ENCODE data around the gene SUPT16H.
"Not testable (repeated sequence)": the region's sequence is repeated elsewhere in the genome, so short reads cannot be mapped to it uniquely, and the experiment has no call there.

The SUPT16H gene

DNA sequence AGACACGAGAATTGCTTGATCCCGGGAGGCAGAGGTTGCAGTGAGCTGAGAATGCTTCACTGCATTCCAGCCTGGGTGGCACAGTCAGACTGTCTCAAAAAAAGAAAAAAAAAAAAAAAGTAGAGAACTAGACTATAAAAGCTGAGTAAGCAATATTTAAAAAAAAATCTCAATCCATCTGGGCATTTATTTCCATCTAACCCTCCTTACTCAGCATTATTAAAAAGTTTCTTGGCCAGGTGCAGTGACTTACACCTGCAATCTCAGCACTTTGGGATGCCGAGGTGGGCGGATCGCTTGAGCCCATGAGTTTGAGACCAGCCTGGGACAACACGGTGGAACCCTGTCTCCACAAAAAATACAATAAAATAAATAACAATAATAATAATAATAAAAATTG lies 4.5 kb downstream of the SUPT16H start:
- no peak overlapping the region for H3K4me3 ChIP-seq (ENCODE audit: low read length)
- DNase-seq: no peak
- H3K27ac ChIP-seq (ENCODE audit: low read depth, low read length): no peak overlapping the region
- no peak overlapping the region for H4K5ac ChIP-seq (ENCODE audit: low read length)
- no peak overlapping the region for H3K4me2 ChIP-seq (ENCODE audit: low read length)
- H2BK120ac ChIP-seq (ENCODE audit: low read depth, low read length): no peak overlapping the region
- H3K56ac ChIP-seq (ENCODE audit: low read length): no peak overlapping the region
- no peak overlapping the region for H3K18ac ChIP-seq (ENCODE audit: low read length)
- H3K79me1 ChIP-seq (ENCODE audit: low read length): peaks cover 3% of the 10 kb centered on the region
- no peaks in the 10 kb centered on the region for H3K36me3 ChIP-seq (ENCODE audit: control insufficient read depth, insufficient read depth, low read length)
- no peaks in the 10 kb centered on the region for H3K4me1 ChIP-seq (ENCODE audit: control insufficient read depth, low read depth, low read length)
- no peak overlapping the region for H3K9ac ChIP-seq (ENCODE audit: low read length)
- no peaks in the 10 kb centered on the region for H3K27me3 ChIP-seq (ENCODE audit: insufficient read depth, low read length, poor library complexity)
- peaks cover 63% of the 10 kb centered on the region for H3K79me2 ChIP-seq (ENCODE audit: control insufficient read depth, insufficient read depth, low read length)
- H3K23ac ChIP-seq (ENCODE audit: low read length): no peak overlapping the region
- H2AK5ac ChIP-seq (ENCODE audit: low read length): no peak overlapping the region
- no peak overlapping the region for H3K4ac ChIP-seq (ENCODE audit: low read depth, low read length)
- no peak overlapping the region for H4K8ac ChIP-seq (ENCODE audit: low read depth, low read length)
- no CpG with 5 or more reads among the region's 6 CpGs for WGBS (ENCODE audit: extremely low coverage, insufficient coverage, low lambda C conversion rate)
- H2BK15ac ChIP-seq (replicated peaks; ENCODE audit: low read depth): no peak overlapping the region
- no peak overlapping the region for H2BK5ac ChIP-seq (ENCODE audit: low read length)

DNA sequence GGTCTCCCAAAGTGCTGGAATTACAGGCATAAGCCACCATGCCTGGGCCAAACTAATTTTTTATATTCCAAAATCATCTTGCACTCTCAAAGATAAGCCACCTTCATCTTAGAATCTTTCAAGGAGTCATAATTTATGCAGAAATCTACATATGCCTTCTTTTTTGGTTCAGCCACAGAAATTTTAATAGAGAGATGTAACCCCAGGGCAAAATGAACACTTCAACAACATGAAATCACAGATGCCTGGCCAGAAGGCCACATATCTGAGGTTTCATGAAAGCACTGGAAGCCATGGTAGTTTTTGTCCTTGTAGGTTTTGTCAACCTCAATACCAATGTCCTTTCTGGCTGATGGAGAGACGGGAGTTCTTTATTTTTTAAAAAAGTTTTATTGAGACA lies 9.8 kb downstream of the SUPT16H start:
- Histone ChIP-seq H3K27ac (ENCODE audit: low read depth, low read length) (no peak overlapping the region), H3K9ac (ENCODE audit: low read length) (no peak overlapping the region), H3K36me3 (ENCODE audit: control insufficient read depth, insufficient read depth, low read length) (peaks cover 3% of the 10 kb centered on the region), H3K4me1 (ENCODE audit: control insufficient read depth, low read depth, low read length) (no peaks in the 10 kb centered on the region), H3K79me2 (ENCODE audit: control insufficient read depth, insufficient read depth, low read length) (peaks cover 25% of the 10 kb centered on the region), H2BK5ac (ENCODE audit: low read length) (no peak overlapping the region), H3K79me1 (ENCODE audit: low read length) (peaks cover 4% of the 10 kb centered on the region), H3K4me2 (ENCODE audit: low read length) (no peak overlapping the region), H3K18ac (ENCODE audit: low read length) (no peak overlapping the region), H2AK5ac (ENCODE audit: low read length) (no peak overlapping the region), H4K8ac (ENCODE audit: low read depth, low read length) (no peak overlapping the region), H3K23ac (ENCODE audit: low read length) (no peak overlapping the region), H2BK15ac (replicated peaks; ENCODE audit: low read depth) (no peak overlapping the region), H2BK120ac (ENCODE audit: low read depth, low read length) (no peak overlapping the region), H4K5ac (ENCODE audit: low read length) (no peak overlapping the region), H3K4me3 (ENCODE audit: low read length) (no peak overlapping the region), H3K27me3 (ENCODE audit: insufficient read depth, low read length, poor library complexity) (no peaks in the 10 kb centered on the region), H3K4ac (ENCODE audit: low read depth, low read length) (no peak overlapping the region), H3K56ac (ENCODE audit: low read length) (no peak overlapping the region)
- no CpG with 5 or more reads among the region's 1 CpG for WGBS (ENCODE audit: extremely low coverage, insufficient coverage, low lambda C conversion rate)
- DNase-seq: no peak

DNA sequence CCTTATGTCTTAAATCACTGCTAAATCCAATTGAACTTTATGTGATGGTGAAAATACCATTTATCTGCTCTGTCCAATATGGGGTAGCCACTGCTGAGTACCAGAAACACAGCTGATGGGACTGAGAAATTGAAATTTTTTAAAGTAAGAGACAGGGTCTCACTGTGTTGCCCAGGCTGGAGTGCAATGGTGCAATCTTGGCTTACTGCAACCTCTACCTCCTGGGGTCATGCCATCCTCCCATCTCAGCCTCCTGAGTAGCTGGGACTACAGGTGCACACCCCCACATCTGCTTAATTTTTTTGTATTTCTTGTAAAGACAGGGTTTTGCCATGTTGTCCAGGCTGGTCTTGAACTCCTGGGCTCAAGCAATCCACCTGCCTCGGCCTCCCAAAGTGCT lies 11.0 kb downstream of the SUPT16H start:
- DNase-seq; H2BK5ac ChIP-seq (ENCODE audit: low read length); H3K27ac ChIP-seq (ENCODE audit: low read depth, low read length); H4K5ac ChIP-seq (ENCODE audit: low read length); H2AK5ac ChIP-seq (ENCODE audit: low read length); H2BK120ac ChIP-seq (ENCODE audit: low read depth, low read length); H3K18ac ChIP-seq (ENCODE audit: low read length); H4K8ac ChIP-seq (ENCODE audit: low read depth, low read length); H3K4me3 ChIP-seq (ENCODE audit: low read length); H2BK15ac ChIP-seq (replicated peaks; ENCODE audit: low read depth); H3K56ac ChIP-seq (ENCODE audit: low read length); H3K9ac ChIP-seq (ENCODE audit: low read length); H3K4ac ChIP-seq (ENCODE audit: low read depth, low read length); H3K23ac ChIP-seq (ENCODE audit: low read length); H3K79me1 ChIP-seq (ENCODE audit: low read length); H3K36me3 ChIP-seq (ENCODE audit: control insufficient read depth, insufficient read depth, low read length); H3K4me2 ChIP-seq (ENCODE audit: low read length); H3K27me3 ChIP-seq (ENCODE audit: insufficient read depth, low read length, poor library complexity); H3K4me1 ChIP-seq (ENCODE audit: control insufficient read depth, low read depth, low read length): not testable (repeated sequence)
- no CpG with 5 or more reads among the region's 1 CpG for WGBS (ENCODE audit: extremely low coverage, insufficient coverage, low lambda C conversion rate)
- peaks cover 20% of the 10 kb centered on the region for H3K79me2 ChIP-seq (ENCODE audit: control insufficient read depth, insufficient read depth, low read length)

DNA sequence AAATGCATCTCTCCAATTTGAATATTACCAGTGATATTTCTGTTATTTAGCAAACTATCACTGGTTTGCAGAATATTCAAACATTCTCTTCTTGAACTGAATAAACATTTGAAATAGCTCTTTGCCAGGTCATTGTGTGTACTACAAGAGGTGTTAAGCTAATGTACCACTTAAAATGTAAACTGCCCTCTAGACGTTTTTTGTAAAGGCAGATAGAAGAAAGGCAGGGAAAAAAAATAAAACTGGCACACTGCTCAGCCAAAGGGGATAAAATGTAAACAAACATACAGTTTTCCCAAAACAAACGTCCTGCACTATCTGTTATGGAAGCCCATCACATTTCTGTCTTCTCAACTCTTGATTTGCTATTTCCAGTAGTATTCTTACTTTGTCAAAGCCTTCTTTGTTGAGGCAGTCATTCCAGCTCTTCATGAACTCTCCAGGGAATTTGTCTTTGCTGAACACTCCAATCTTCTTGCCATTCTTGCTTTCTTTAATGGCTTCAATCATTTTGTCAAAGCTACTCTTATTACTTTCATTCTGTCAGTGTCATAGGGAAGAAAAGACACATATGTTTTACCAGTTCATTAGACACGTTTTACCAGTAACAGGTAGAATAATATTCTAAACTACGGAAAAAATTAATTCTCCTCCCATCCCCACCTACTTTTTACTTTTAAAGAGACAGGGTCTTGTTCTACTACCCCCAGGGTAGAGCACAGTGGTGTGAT lies 13.7 kb downstream of the SUPT16H start:
- H3K27me3 ChIP-seq (ENCODE audit: insufficient read depth, low read length, poor library complexity): no peaks in the 10 kb centered on the region
- no peak overlapping the region for H3K18ac ChIP-seq (ENCODE audit: low read length)
- H3K56ac ChIP-seq (ENCODE audit: low read length): no peak overlapping the region
- peaks cover 6% of the 10 kb centered on the region for H3K79me2 ChIP-seq (ENCODE audit: control insufficient read depth, insufficient read depth, low read length)
- H2BK5ac ChIP-seq (ENCODE audit: low read length): no peak overlapping the region
- no peak overlapping the region for H3K23ac ChIP-seq (ENCODE audit: low read length)
- no peak overlapping the region for H3K4me2 ChIP-seq (ENCODE audit: low read length)
- WGBS (ENCODE audit: extremely low coverage, insufficient coverage, low lambda C conversion rate): no CpG with 5 or more reads among the region's 4 CpGs
- no peak overlapping the region for H3K27ac ChIP-seq (ENCODE audit: low read depth, low read length)
- no peak overlapping the region for H3K4me3 ChIP-seq (ENCODE audit: low read length)
- peaks cover 4% of the 10 kb centered on the region for H3K79me1 ChIP-seq (ENCODE audit: low read length)
- no peak overlapping the region for H2BK120ac ChIP-seq (ENCODE audit: low read depth, low read length)
- no peak overlapping the region for H4K8ac ChIP-seq (ENCODE audit: low read depth, low read length)
- no peak overlapping the region for H2AK5ac ChIP-seq (ENCODE audit: low read length)
- H3K4ac ChIP-seq (ENCODE audit: low read depth, low read length): no peak overlapping the region
- no peak overlapping the region for H3K9ac ChIP-seq (ENCODE audit: low read length)
- peaks cover 10% of the 10 kb centered on the region for H3K36me3 ChIP-seq (ENCODE audit: control insufficient read depth, insufficient read depth, low read length)
- no peak for DNase-seq
- no peaks in the 10 kb centered on the region for H3K4me1 ChIP-seq (ENCODE audit: control insufficient read depth, low read depth, low read length)
- no peak overlapping the region for H4K5ac ChIP-seq (ENCODE audit: low read length)
- H2BK15ac ChIP-seq (replicated peaks; ENCODE audit: low read depth): no peak overlapping the region

DNA sequence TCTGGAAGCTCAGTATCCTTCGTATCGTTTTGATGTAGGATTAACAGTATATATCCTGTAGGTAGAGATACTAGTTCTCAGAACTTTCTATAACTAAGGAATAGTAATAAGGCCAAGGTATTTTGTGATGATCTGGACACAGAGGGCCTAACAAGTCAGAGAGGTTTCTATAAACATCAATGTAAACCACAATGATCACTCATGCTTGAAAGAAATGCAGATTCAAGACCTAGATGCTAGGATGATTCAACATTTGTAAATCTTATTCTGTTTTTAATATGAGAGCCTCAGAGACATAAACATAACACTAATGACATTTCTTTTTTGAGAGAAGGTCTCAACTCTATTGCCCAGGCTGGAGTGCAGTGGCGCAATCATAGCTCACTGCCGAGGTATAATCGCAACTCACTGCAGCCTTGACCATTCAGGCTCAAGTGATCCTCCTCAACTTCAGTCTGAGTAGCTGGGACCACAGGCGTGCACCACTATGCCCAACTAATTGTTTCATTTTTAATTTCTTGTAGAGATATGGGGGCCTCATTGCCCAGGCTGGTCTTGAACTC lies 16.2 kb downstream of the SUPT16H start:
- H3K9ac ChIP-seq (ENCODE audit: low read length): no peak overlapping the region
- H3K23ac ChIP-seq (ENCODE audit: low read length): no peak overlapping the region
- no peak overlapping the region for H3K4me3 ChIP-seq (ENCODE audit: low read length)
- no peak overlapping the region for H3K4me2 ChIP-seq (ENCODE audit: low read length)
- DNase-seq: no peak
- WGBS (ENCODE audit: extremely low coverage, insufficient coverage, low lambda C conversion rate): no CpG with 5 or more reads among the region's 6 CpGs
- no peaks in the 10 kb centered on the region for H3K4me1 ChIP-seq (ENCODE audit: control insufficient read depth, low read depth, low read length)
- no peak overlapping the region for H3K56ac ChIP-seq (ENCODE audit: low read length)
- H3K4ac ChIP-seq (ENCODE audit: low read depth, low read length): no peak overlapping the region
- H4K8ac ChIP-seq (ENCODE audit: low read depth, low read length): no peak overlapping the region
- no peaks in the 10 kb centered on the region for H3K27me3 ChIP-seq (ENCODE audit: insufficient read depth, low read length, poor library complexity)
- H2BK15ac ChIP-seq (replicated peaks; ENCODE audit: low read depth): no peak overlapping the region
- H2AK5ac ChIP-seq (ENCODE audit: low read length): no peak overlapping the region
- no peak overlapping the region for H2BK5ac ChIP-seq (ENCODE audit: low read length)
- no peaks in the 10 kb centered on the region for H3K79me1 ChIP-seq (ENCODE audit: low read length)
- no peaks in the 10 kb centered on the region for H3K79me2 ChIP-seq (ENCODE audit: control insufficient read depth, insufficient read depth, low read length)
- no peak overlapping the region for H4K5ac ChIP-seq (ENCODE audit: low read length)
- H2BK120ac ChIP-seq (ENCODE audit: low read depth, low read length): no peak overlapping the region
- no peak overlapping the region for H3K18ac ChIP-seq (ENCODE audit: low read length)
- H3K27ac ChIP-seq (ENCODE audit: low read depth, low read length): no peak overlapping the region
- H3K36me3 ChIP-seq (ENCODE audit: control insufficient read depth, insufficient read depth, low read length): peaks cover 14% of the 10 kb centered on the region

DNA sequence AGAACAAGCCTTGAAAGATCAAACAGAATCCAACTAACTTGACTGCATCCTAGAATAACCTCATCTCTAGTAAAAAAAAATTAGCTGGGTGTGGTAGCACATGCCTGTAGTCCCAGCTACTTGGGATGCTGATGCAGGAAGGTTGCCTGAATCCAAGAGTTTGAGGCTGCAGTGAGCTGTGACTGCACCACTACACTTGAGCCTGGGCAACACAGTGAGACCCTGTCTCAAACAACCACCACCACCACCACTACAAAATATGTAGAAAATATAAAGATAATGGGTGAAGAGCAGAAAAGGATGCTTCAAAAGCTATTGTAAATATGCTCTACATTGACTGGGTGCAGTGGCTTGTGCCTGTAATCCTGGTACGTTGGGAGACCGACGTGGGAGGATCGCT lies 27.3 kb downstream of the SUPT16H start:
- Histone ChIP-seq H3K4me1 (ENCODE audit: control insufficient read depth, low read depth, low read length) (no peaks in the 10 kb centered on the region), H3K79me2 (ENCODE audit: control insufficient read depth, insufficient read depth, low read length) (no peaks in the 10 kb centered on the region), H2AK5ac (ENCODE audit: low read length) (no peak overlapping the region), H4K5ac (ENCODE audit: low read length) (no peak overlapping the region), H2BK120ac (ENCODE audit: low read depth, low read length) (no peak overlapping the region), H3K4me3 (ENCODE audit: low read length) (no peak overlapping the region), H2BK5ac (ENCODE audit: low read length) (no peak overlapping the region), H3K9ac (ENCODE audit: low read length) (no peak overlapping the region), H3K79me1 (ENCODE audit: low read length) (no peaks in the 10 kb centered on the region), H3K27me3 (ENCODE audit: insufficient read depth, low read length, poor library complexity) (no peaks in the 10 kb centered on the region), H3K4me2 (ENCODE audit: low read length) (no peak overlapping the region), H3K4ac (ENCODE audit: low read depth, low read length) (no peak overlapping the region), H3K36me3 (ENCODE audit: control insufficient read depth, insufficient read depth, low read length) (peaks cover 30% of the 10 kb centered on the region), H3K27ac (ENCODE audit: low read depth, low read length) (no peak overlapping the region), H4K8ac (ENCODE audit: low read depth, low read length) (no peak overlapping the region), H3K56ac (ENCODE audit: low read length) (no peak overlapping the region), H3K23ac (ENCODE audit: low read length) (no peak overlapping the region), H2BK15ac (replicated peaks; ENCODE audit: low read depth) (no peak overlapping the region), H3K18ac (ENCODE audit: low read length) (no peak overlapping the region)
- no CpG with 5 or more reads among the region's 4 CpGs for WGBS (ENCODE audit: extremely low coverage, insufficient coverage, low lambda C conversion rate)
- no peak for DNase-seq
